LNCaP clone FGC (cell line): ENCODE measurements around the gene B4GALT6.

Source experiments
- DNase-seq: peaks from one replicate; pipeline ENCODE4 v3.0.0-alpha.2; 2011; ENCODE audit warnings: low read depth
- H3K4me3 ChIP-seq: 2 replicates; pipeline ENCODE4 v1.5.1; 2011; ENCODE audit warnings: mild to moderate bottlenecking, low read depth, low read length, control low read depth
- TF ChIP-seq, protein P1 (sequence below): IDR thresholded peaks from 2 replicates; pipeline ENCODE4 v1.5.1; 2012; ENCODE audit warnings: mild to moderate bottlenecking; ENCODE audit not compliant: control insufficient read depth, insufficient read depth; ENCODE audit errors: extremely low read depth

B4GALT6 gene

DNA sequence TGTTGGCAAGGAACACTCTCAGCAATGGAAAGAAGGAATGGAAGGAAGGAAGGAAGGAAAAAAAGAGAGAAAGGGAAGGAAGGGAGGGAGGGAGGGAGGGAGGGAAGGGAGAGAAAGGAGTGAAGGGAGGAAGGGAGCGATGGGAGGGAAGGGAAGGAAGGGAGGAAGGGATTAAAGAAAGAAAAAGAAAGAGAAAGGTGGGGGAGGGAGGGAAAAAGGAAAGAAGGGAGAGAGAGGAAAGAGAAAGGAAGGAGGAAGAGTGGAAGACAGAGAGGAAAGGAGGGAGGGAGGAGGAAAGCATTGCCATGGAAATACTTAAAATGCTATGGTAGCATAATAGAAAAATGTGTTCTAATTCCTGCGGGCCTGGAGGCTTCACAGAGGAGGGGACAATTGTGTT, 70.3 kb downstream of the B4GALT6 start:
- DNase-seq = no peak
- TF ChIP-seq, protein P1, sequence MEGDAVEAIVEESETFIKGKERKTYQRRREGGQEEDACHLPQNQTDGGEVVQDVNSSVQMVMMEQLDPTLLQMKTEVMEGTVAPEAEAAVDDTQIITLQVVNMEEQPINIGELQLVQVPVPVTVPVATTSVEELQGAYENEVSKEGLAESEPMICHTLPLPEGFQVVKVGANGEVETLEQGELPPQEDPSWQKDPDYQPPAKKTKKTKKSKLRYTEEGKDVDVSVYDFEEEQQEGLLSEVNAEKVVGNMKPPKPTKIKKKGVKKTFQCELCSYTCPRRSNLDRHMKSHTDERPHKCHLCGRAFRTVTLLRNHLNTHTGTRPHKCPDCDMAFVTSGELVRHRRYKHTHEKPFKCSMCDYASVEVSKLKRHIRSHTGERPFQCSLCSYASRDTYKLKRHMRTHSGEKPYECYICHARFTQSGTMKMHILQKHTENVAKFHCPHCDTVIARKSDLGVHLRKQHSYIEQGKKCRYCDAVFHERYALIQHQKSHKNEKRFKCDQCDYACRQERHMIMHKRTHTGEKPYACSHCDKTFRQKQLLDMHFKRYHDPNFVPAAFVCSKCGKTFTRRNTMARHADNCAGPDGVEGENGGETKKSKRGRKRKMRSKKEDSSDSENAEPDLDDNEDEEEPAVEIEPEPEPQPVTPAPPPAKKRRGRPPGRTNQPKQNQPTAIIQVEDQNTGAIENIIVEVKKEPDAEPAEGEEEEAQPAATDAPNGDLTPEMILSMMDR = no peak
- H3K4me3 ChIP-seq = no peak overlapping the region

DNA sequence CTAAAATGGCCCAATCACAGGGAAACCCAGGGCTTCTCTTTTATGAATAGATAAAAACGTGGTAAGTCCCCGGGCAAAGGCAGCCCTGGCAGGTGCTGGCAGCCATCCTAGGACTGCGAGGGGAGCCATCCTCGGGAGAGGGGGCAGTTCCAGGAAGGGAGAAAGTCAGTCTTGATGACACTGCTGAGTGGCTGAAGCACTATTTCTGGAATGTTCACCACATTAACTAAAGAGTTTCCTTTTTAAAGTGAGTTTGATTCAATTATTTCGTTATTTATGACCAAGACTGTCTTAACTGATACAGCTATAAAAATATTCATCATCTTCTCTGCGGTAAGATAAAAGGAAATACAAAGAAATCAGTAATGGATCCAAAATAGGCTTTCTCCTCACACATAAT, 72.3 kb downstream of the B4GALT6 start:
- DNase-seq = no peak
- H3K4me3 ChIP-seq = no peak overlapping the region
- TF ChIP-seq, protein P1 = no peak

DNA sequence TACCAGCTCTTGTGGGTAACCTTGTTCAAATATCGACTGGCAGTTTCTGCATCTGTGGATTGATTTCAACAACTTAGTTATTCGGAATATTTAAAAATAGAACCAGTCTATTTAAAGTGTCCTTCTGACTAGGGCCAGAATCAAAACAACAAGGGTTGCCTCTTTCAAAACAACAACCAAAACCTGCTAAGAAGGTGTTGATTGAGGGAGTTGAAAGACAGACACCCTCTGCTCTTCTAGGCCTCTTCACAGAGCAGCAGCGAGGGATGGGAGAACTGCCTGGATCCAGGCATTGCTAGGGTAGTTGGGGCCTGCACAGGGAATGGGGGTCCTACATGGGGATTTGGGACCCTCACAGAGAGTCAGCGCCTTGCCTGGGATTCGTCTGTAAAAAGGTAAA, 72.9 kb downstream of the B4GALT6 start:
- no peak overlapping the region for H3K4me3 ChIP-seq
- TF ChIP-seq, protein P1 = no peak
- DNase-seq = no peak

DNA sequence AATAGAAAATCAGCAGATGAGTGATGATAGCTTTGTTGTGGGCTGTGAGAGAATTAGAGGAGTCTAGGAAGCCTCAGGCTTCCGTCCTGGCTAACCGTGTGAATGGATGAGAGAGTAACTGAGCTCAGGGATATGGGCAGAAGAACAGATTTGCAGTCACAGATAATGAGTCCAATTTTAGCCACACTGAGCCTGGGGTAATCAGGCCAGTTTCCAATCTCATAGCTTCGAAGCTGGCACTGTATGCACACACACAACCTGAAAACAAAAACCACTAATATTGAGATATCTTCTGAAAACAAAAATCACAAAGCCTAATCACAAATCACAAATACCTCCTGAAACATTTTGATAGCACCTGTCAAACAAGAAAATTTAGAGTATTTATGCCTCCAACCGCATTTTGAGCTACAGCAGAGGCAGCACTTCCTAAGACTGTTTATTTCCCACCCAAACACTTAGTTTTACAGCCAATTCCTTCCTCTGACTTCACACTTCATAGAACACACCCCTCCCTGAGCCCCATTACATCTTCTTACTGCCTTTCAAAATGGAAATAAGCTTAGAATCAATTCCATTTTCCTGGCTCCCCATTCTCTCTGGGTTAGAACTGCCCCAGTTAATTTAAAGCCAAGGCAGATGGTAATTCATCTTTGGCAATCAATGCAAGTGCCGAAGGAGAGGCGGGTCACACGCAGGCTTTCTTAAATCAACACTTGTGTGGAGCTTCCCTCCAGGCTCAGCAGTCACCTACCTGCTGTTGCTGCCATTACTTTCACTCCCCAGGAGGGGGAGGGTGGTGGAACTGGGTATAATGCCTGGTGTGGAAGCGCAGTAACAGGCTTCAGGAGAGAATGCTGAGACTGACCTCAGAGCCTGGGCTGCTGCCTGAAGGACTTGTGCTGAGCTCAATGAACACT, 73.8 kb downstream of the B4GALT6 start:
- no peak overlapping the region for H3K4me3 ChIP-seq
- TF ChIP-seq, protein P1 = peak; percentile 18; the same call in 1 of the 2 replicates
- no peak for DNase-seq

DNA sequence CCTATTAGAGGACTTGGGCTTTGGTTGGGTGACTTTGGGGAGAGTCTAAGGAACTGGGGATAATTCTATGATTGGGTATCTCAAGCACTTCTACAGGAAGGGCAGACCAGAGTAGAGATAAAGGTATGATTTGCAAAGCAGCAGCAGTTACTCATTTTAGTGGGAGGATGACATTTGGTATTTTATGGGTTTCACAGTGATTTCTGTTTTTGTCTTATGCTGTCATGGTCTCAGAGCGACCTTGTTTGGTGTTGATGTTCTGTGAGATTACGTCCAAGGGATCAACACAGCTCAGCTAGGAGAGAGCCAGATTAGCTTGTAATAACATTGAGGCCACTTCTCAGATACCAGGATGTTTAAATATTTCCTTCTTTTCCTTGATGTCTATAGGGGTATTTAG, 74.5 kb downstream of the B4GALT6 start:
- TF ChIP-seq, protein P1 = no peak
- no peak for DNase-seq
- H3K4me3 ChIP-seq = no peak overlapping the region

DNA sequence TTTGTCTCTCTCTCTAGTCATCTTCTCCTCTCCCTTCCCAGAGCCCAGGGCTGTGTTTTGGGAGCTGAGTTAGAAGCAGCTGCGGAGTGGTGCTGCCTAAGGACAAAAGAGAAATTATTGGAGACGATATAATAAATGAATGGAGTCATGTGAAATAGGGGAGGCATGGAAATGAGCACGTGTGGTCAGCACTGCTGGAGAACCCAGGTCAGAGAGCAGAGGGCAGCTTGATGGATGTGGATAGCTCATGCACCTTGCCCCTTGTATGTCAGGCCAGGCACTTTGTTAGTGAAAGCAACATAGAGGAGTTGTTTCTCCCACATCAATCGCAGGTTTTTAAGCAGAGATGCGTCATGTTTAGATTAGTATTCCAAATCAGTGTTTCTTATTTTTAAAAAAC, 77.0 kb downstream of the B4GALT6 start:
- TF ChIP-seq, protein P1 = no peak
- DNase-seq = no peak
- no peak overlapping the region for H3K4me3 ChIP-seq
